GM21786 (cell line): ENCODE results near the gene HAO1.
"Not testable (repeated sequence)": the region's sequence is repeated elsewhere in the genome, so short reads cannot be mapped to it uniquely, and the experiment has no call there.

Experiments
- ATAC-seq: cut with Tn5 transposase; IDR thresholded peaks from one replicate; pipeline ENCODE4 v1.9.1; 2021; ENCODE audit not compliant: unreplicated experiment

HAO1 gene

GRCh38 chr20:7858734-7859250 lies 81.5 kb downstream of the HAO1 start:
- no peak for ATAC-seq

- ATAC-seq: no peak
Observed at GRCh38 chr20:7856756-7857155, 83.5 kb downstream of the HAO1 start.

- ATAC-seq: no peak
Observed at GRCh38 chr20:7855545-7855944, 84.7 kb downstream of the HAO1 start.

GRCh38 chr20:7853493-7853892 lies 86.8 kb downstream of the HAO1 start:
- no peak for ATAC-seq

DNA sequence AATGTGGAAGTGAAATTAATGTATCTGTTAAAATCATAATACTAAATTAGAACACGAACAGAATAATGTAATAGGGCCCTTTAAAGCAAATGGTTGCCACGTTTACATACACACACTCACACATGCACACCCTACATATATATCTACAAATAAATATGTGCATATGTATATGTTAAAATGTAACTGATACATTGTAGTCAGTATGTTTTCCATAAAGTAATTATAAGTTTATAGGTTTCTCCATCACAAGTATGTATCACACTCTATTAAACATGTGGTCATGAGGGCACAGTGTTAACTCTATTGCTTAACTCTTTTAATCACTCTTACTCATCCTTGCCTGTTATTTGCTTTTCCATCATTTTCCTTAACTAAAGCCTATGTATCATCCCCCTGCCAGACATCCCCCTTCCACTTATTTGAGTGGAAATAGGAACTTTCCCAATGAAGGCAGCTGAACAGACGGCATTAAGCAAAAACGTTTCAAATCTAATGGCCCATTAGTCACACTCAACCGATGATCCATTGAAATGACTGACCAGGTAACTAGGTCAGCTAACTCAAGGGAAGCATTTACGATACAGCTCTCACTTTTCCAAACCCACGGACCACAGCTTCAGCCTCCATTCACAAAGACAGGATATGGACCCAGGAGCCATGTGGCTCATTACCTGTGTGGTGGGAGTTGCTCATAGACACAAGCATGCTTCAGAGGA lies 89.3 kb downstream of the HAO1 start:
- no peak for ATAC-seq

- ATAC-seq: no peak
Observed at GRCh38 chr20:7849675-7850074, 90.6 kb downstream of the HAO1 start.

DNA sequence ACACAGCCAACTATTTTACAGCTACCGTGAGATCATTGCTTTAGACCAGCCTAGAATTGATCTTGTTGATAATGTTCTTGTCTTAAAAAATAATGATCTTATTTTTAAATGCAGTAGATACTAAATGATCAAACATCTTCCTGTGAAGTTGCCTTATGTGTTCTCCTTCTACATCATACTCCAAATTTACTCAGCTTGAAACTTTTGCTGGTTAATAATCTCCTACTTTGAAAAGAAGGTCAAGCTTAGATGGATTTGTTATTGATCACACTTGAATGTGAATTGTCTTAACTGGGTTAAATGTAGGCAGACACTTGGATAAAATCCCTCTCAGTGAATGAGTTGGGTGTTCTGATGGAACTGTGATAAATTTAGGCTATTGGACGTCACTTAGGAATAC lies 91.9 kb downstream of the HAO1 start:
- no peak for ATAC-seq

DNA sequence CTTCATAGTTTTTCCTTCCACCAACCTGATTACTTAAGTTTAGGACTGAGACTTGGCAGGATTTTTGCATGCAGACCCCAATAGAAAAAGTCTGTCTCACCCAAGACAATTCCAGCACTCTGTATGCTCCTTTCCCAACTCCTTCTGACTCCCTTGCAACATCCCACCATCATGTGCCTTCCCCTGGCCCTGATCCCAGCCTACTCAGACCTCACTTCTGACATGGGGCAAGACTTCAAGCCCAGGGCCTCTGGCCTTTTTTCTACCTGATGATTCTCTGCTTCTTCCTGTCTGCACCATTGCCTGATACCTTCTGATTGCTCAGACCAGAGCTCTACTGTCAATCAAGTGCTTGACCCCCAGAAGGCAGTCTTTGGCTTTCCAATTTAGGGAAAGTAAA lies 96.6 kb downstream of the HAO1 start:
- no peak for ATAC-seq

DNA sequence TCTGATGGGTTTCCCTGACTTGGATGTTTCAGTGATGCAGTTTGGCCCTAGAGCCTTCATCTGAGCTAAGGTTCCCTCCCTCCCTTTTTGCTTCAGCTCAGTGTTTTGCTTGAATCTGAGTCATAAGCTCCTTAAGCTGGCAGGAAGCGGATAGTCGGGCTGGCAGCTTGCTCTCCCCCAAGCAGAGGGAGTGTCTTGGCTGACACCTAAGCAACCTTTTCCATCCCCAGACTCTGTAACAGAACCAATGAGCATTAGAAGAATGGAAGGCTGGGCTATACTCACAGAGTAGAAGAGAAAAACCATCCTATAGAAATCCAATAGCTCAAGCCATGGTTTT lies 98.3 kb downstream of the HAO1 start:
- ATAC-seq: no peak

DNA sequence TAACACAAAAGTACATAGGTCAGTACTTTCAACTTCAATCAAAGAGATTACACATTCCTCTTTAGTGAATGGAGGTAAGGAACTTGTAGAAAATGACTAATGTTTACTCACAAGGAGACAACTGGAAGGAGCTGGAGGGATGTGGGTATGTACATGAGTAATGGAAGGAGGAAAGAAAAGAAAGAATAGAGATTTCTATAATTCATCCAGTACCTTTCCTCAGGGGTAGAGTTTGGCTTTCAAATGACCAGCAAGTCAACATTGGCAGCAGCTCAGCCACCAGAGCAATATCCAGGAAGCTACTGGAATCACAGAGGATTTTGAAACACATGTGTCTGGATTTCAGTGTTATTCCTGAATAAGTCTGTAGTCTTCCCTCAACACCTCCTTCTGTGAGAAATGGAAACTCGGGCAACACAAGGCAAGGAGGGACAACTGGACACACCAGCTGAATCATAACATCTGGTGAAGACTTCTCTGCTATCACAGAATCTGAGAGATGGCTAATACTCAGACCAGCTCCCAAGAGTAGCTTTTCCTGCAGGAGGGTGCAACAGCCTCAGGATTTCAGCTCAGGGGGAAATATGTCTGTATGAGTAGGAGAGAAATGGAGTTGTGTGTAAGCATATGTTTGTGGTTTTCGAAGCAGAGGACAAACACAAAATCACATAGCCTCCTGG lies 98.8 kb downstream of the HAO1 start:
- no peak for ATAC-seq

DNA sequence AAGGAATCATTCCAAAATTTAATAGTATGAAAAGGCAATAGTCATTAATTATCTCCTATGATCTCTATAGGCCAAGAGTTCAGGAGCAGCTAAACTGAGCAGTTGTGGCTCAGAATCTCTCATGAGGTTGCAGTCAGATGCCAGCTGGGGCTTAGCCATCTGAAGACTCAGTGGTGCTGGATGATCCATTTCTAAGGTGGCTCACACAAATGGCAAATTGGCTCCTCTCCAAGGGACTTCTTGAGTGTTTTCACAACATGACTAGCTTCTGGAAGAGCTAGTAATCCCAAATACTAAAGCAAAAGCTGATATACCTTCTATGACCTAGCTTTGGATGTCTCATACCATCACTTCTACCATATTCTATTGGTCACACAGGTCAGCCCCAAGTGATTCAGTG lies 104.2 kb downstream of the HAO1 start:
- no peak for ATAC-seq

DNA sequence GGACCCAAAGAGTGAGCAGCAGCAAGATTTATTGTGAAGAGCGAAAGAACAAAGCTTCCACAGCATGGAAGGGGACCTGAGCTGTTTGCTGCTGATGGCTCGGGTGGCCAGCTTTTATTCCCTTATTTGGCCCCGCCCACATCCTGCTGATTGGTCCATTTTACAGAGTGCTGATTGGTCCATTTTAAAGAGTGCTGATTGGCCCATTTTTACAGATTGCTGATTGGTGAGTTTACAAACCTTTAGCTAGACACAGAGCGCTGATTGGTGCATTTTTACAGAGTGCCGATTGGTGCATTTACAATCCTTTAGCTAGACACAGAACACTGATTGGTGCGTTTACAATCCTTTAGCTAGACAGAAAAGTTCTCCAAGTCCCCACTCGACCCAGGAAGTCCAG lies 105.8 kb downstream of the HAO1 start:
- not testable (repeated sequence) for ATAC-seq
